Hematopoietic multipotent progenitor cell treated with erythropoietin and hydrocortisone succinate and interleukin-3 and kit ligand, for 17 days (in vitro differentiated cells): ENCODE measurements around the gene MRFAP1.
"Not testable (repeated sequence)": the region's sequence is repeated elsewhere in the genome, so short reads cannot be mapped to it uniquely, and the experiment has no call there.

ENCODE experiments used
- DNase-seq: peaks from one replicate; pipeline ENCODE4 v3.0.0-alpha.2; 2015; ENCODE audit warnings: low spot score

The MRFAP1 gene

DNA sequence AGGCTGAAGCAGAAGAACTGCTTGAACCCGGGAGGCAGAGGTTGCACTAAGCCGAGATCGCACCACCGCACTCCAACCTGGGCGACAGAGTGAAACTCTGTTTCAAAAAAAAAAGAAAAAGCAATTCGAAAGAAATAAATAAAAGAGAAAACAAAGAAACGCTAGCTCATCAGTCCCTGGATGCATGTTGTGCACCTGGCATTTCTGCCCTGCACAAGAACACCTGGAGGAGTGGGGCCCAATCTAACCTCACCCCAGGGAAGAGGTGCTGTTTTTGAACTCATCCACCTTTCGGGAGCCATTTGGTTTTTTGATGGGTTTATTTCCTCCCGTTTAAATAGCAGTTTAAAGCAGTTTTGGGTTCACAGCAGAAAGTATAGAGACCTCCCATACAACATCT lies 5.7 kb upstream of the MRFAP1 start:
- DNase-seq: no peak

DNA sequence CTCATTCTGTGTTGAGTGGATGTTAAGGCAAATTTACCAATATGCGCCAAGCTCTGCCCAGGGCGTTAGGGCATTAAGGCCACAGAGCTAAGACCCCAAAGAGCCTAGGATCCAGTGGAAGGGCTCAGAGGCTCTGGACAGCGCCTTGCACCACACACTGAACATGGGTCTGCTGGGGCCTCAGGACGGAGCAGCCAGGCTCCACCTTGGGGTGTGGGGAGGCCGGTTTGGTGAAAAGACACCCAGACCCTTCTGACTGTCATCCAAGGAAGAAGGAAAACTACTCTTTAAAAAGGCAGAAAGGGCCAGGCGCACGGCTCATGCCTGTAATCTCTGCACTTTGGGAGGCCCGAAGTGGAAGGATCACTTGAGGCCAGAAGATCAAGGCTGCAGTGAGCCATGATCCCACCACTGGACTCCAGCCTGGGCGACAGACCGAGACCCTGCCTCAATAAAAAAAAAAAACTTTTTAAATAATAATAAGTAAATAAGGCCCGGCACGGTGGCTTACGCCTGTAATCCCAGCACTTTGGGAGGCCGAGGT lies 1.3 kb upstream of the MRFAP1 start:
- DNase-seq: no peak

DNA sequence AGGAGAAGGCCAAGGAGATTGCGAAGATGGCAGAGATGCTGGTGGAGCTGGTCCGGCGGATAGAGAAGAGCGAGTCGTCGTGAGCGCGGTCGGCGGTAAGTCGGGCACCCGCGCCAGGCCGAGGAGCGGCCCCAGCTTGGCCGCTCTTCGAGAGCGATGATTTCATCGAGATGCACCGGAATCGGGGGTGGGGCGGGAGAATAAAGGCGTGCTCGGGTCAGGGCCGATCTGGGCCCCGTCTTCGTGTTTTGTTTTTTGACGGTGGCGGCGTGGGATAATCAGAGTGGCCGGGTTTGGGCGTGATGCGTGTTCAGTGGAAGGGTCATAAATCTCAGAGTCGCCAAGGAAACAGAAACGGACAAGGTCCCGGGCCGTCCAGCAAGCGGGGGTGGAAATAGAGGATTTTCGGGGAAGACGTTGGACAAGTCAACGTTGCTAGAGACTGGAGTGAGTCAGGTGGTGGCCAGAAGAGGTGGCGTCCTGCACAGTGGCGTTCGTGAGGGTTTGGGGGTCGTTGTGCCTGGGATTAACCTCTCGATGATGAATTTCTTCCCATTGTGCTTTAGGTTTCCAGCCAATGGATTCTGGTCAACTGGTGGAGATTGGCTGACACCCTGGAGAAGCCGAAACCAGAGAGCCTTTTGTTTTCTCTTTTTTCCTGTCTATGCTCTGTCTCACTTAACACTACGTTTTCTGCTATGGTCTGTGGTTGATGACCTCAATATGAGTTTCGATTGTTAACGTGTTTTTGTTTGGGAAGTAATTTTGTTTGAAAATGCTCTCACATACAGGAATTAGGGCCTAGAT lies 882 bp downstream of the MRFAP1 start:
- DNase-seq: peak; percentile 13

DNA sequence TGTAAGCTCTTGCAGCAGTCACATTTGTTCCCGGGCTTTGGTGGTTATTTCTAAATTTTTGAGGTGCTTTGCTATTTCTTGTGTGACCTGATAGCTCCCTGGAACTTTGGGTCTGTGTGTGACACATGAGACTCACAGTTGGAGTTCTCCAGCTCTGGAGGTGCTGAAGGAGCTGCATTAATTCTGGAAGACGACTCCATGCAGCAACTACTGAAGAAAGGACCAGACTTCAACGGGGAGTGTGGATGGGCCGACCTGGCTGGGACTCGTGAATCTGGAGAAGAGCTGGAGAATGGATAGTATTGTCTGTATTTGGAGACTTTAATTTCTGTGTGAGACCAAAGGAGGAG lies 1.5 kb downstream of the MRFAP1 start:
- DNase-seq: no peak

DNA sequence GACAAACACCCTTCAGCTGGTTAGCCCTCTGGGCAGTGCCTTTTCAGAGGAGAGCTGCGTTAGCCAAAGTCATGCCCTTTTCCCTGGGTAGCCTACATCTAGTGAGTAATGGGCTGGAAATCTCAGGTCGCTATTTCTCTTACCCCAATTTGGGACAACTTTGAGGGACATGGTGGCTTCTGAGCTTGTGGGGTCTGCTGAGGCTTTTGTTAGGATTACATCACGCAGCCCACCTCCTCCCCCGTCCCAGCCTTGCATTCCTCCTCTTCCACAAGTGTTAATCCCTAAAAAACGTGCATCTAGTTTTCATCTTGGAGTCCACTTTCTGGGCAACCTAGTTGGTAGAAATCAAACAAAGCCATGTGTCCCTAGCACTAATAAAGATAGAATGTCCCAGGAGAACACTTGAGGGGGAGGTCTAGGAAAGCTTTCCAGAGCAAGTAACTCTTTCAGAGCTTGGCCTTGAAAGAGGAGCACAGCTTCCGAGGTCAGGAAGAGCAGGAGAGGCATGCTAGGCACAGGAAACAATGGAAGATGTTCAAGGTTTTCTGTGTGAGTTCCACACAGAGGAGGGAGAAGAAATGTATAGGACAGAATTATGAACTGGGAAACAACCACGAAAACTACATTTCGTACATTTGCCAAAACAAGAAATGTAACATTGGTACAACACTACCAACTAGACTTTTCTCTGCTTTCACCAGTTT lies 2.8 kb downstream of the MRFAP1 start:
- no peak for DNase-seq

DNA sequence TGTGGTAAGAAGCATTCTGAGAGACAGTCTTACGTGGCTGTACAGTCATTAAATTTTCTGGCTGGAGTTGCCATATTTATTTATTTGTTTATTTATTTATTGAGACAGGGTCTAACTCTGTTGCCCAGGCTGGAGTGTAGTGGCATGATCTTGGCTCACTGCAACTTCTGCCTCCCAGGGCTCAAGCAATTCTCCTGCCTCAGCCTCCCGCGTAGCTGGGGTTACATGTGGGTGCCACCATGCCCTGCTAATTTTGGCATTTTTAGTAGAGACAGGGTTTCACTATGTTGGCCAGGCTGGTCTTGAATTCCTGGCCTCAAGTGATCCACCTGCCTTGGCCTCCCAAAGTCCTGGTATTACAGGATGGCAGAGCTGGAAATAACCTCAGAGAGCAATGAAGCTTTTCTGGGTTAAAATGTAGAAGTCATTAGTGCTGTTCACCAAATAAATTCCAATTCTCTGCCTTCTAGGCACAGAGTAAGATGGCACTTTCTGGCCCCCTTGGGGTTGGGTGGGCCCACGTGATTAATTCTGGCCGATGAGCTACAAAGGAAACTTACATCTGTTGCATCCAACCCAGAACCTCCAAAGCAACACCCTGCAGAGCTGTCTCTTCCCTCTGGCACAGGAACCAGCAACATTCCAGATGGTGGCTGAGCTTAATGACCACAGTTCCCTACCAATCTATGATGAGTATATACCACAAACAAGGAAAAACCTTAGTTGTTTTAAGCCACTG lies 4.5 kb downstream of the MRFAP1 start:
- DNase-seq: no peak

DNA sequence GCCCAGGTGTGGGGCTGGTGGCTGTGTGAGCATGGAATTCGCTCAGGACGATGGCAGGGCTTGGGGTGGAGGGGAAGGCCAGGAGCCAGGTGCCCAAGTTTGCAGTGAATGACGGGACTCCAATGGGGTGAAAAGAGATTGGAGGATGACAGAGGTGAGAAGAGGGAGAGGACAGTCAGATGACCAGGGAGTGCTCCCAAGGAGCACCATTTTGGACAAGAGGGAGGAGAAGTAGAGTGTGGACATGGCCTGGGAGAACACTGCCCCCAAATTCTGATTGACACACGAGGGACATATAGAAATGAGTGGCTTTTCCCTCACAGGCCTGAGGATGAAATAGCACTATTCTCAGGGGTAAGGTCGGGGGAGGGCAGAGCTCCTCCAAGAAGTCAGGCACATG lies 6.7 kb downstream of the MRFAP1 start:
- DNase-seq: no peak

DNA sequence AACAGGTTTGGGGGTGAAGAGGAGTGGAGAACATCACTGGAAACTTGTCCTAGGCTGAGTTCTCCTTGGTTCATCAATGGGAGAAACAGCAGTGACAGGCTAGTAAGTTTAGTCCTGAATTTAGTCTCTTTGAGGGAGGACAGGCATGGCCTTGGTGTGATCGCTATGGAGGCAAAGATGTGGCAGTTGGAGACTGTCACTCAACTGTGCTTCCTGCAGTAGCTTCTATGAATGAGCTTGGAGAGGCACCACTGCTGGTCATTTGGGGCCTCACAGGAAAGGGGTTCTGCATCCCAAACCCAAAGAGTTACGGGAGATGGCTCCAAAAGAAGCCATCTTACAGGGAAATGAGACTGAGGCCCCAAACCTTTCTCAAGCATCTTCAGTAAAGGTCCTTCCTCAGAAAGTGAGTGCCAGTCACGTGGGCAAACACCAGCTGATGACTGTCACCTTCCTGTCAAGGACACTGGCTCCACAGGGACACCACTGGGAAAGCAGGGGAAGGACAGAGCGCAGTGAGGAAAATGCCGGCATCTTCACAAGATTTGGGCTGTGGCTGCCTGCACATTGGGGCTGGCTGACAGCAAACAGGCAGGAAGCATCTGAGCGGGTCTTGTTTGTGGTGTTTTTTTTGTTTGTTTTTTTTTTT lies 7.2 kb downstream of the MRFAP1 start:
- no peak for DNase-seq

DNA sequence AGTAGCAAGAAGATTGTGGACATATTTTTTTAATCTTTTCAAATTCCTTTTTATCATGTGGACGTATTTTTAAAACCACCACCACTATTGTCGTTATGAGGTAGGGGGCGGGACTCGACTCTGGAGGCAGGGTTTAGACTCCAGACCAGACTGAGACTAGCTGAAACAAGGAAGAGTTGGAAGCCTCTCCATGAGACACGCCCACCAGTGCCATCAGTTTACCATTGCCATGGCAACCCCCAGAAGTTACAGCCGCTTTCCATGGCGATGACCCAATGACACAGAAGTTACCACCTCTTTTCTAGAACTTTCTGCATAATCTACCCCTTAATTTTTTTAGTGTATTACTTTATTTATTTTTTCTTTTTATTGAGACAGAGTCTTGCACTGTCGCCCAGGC lies 8.7 kb downstream of the MRFAP1 start:
- no peak for DNase-seq

DNA sequence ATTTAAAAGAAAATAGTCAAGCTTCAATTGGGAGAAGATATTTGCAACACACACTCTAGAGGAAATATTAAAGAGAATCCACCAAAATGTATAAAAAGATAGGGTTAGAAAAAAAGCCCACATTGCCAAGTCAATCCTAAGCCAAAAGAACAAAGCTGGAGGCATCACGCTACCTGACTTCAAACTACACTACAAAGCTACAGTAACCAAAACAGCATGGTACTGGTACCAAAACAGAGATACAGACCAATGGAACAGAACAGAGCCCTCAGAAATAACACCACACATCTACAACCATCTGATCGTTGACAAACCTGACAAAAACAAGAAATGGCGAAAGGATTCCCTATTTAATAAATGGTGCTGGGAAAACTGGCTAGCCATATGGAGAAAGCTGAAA lies 13.7 kb downstream of the MRFAP1 start:
- DNase-seq: not testable (repeated sequence)

DNA sequence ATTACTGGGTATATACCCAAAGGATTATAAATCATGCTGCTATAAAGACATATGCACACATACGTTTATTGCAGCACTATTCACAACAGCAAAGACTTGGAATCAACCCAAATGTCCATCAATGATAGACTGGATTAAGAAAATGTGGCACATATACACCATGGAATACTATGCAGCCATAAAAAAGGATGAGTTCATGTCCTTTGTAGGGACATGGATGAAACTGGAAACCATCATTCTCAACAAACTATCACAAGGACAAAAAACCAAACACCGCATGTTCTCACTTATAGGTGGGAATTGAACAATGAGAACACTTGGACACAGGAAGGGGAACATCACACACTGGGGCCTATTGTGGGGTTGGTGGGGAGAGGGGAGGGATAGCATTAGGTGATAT lies 14.8 kb downstream of the MRFAP1 start:
- DNase-seq: not testable (repeated sequence)

DNA sequence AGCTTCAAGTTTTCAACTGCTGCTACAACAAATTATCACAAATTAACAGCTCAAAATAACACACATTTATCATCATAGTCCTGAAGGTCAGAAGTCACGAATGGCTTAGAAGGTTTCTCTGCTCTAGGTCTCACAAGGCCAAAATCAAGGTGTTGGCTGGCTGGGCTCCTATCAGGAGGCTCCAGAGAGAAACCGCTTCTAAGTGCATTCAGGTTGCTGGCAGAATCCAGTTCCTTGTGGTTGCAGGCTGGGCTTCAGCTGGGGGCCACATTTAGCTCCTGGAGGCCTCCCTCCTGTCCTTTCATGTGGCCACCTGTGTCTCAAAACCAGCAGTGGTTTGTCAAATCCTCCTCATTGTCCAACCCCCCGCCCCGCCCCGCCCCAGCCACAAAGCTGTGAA lies 15.4 kb downstream of the MRFAP1 start:
- DNase-seq: no peak

DNA sequence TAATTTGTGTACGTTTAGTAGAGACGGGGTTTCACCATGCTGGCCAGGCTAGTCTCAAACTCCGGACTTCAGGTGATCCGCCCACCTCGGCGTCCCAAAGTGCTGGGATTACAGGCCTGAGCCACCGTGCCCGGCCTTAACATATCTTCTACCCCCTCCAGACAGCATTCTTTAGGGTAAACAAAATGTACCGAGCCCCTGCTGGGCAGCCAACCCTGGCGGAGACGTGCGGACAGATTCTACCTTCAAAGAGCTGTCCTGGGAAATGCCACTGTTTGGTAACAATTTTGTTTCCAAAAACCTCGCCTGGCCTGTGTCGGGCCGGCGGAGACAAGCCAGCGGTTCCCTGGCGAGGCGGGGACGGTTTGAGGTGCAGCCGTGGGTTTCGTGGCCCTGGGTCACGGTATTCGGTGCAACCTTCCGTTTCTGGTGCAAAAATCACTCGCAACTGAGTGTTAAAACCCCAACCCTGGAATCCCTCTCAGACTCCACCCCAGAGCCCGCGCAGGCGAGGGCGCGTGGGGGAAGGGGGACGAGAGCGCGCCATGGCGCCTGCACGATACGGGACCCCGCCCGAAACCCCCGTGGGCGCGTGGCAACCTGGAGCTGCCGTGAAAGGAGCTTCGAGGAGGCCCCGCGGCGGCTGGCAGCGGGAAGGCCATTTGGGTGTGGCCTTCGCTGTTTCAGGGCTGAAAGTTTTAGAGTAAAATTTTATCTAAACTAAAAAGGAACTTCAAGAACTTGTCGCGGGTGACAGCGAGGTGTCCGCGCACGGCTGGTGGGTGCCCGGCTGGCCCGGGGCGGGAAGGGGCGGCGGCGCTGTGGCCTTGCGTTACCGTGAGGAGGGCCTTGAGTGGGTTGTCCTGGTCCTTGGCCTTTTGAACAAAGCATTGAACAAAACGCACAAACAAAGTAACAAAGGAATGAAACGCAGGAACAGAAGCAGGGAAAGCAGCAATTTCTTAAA lies 17.0 kb downstream of the MRFAP1 start:
- DNase-seq: no peak

DNA sequence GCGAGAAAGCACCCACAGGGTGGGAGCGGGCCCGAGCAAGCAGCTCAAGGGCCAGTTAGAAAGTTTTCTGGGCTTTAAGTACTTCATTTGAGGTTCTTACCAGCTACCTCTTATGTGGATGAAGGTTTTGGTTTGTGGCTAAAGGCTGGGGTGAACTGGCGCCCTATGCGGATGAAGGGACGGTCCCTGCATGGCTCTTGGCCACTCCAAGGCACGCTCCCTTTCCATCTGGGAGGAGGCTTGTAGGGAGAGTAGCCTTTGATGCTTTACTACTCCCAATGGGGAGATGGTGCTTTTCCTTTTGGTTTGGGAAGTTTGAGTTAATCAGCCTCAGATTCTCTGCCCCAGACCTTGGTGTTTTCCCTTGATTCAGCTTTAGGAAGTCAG lies 17.7 kb downstream of the MRFAP1 start:
- DNase-seq: no peak

DNA sequence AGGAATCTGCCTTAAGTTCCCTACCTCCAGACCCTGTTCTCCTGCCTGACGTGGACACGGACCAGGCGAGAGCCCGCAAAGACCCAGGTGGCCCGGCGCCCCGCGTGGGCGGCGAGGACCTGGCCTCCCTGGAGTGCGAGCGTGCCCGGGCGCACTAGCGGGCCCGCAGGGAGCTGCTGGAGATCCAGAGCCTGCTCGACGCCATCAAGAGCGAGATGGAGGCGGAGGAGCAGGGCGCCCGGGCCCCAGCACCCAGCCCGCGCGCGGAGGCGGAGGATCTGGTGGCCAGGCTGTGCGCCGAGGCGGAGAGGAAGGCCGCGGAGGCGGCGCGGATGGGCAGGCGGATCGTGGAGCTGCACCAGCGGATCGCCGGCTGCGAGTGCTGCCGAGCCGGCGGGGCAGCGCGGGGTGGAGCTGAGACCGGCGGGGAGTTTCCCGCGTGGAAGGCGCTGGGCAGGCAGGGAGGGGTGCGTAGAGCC lies 18.2 kb downstream of the MRFAP1 start:
- DNase-seq: no peak

DNA sequence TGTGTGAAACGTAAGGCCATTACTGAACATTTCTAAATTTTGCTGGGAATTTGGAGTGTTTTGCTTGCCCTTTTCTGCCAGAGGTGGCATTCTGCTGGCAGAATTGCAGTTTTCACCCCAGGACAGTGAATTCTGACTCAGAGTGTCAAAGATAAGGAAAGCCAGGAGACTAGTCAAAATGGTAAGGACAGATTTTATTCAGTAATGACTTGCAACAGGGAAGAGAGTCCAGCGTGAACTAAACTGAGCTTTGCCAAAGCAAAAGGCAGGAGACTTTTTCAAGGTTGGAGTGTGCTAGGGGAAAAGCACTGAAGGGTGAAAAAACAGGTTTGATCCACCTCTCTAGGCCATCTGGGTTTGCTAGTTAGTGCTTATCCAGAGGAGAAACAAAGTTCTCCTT lies 19.4 kb downstream of the MRFAP1 start:
- no peak for DNase-seq

DNA sequence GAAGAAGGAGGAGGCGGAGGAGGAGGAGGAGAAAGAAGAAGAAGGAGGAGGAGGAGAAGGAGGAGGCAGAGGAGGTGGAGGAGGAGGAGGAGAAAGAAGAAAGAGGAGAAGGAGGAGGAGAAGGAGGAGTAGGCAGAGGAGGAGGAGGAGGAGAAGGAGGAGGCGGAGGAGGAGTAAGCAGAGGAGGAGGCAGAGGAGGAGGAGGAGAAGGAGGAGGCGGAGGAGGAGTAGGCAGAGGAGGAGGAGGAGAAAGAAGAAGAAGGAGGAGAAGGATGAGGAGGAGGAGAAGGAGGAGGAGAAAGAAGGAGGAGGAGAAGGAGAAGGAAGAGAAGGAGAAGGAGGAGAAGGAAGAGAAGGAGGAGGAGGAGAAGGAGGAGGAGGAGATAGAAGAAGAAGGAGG lies 19.9 kb downstream of the MRFAP1 start:
- DNase-seq: no peak

DNA sequence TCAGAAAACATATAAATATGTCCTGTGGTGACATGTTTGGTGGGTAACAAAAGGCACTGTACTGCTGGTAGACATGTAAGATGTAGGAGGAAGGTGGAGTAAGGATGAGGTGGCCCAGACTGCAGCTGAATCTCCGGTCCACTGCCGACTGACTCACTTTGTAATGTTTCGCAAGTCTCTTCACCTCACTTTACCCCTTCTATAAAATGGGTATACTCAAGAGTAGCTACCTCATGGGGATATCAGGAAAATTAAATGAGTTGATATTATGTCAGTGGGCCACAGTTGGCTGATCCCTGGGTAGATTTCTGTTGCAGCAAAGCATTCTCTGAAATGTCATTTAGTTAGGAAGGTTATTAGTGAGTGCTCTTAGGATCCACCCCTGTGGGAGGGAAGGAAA lies 22.1 kb downstream of the MRFAP1 start:
- DNase-seq: no peak

DNA sequence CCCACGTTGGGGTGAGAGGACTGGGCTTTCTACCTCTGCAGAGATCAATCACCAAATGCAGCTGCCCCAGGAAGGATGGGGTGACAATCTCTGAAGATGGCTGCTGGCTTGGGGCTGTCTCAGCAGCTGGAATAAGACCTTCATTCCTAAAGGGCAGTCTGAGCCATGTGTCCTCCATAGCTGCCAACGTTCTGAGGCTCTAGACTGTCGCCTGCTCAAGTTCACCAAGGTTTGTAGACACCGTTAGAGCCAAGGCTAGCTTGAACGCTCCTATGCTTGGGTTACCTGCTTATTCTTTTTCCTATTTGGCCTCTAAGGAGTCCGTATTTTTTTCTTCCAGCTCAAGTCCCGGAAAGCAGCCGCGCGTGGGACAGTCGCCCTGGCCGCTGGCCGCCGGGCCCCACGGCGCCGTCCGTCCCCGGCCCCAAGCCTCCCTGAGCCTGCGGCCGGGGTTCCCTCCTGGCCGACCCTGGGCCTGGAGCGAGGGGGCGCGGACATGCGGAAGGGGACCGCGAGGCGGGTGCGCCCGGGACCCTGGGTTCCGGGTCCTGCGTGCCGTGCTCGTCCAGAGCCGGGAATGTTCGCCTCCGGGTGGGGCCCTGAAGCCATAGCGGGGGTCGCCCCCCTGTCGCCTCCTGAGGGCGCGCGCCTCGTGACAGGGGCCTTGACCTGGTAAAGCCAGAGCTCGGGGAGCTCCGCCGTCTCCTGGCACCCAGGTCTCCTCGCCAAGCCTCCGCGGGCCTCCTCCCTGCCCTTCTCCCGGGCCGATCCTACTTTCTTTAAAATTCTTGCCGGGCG lies 23.3 kb downstream of the MRFAP1 start:
- DNase-seq: no peak

DNA sequence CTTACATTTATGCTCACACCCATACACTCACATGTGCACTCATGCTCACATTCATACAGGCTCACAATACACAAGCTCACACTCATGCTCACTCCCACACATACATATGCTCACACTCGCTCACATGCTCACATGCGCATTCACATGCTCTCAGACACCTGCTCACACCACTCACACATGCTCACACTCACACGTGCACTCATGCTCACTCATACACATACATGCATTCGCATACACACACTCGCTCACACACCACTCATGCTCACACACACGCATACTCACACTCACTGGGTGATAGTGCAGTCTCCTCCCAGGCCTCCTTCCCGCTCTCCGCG lies 24.8 kb downstream of the MRFAP1 start:
- no peak for DNase-seq
